RWPE1 (cell line): ENCODE results near the gene BRAF.
"Not testable (repeated sequence)": the region's sequence is repeated elsewhere in the genome, so short reads cannot be mapped to it uniquely, and the experiment has no call there.

Experiments used
- CTCF ChIA-PET: fragments of 350-600 bp; sonication (Branson Sonifier 250); formaldehyde crosslinking; extraction: SDS; loops from one replicate; lab custom pipeline; 2021; lab: Yijun Ruan, JAX
- POLR2A ChIA-PET: fragments of 400-600 bp; formaldehyde crosslinking; extraction: SDS; loops from one replicate; lab custom pipeline; 2020; ENCODE audit warnings: antibody characterized with exemption; ENCODE audit not compliant: low non-redundant PET; lab: Yijun Ruan, JAX
- DNase-seq: peaks from one replicate; pipeline ENCODE4 v3.0.0; 2012; ENCODE audit warnings: low spot score
- H3K27ac ChIP-seq: fragments of 450-650 bp; 2 replicates; pipeline ENCODE4 v1.5.1; 2017
- TF ChIP-seq, protein P1 (sequence below): fragments of 450-650 bp; conservative IDR thresholded peaks from 2 replicates; pipeline ENCODE4 v1.5.1; 2017; ENCODE audit warnings: low read depth, mild to moderate bottlenecking

BRAF gene

GRCh38 chr7:140883378-140883777 lies 41.4 kb downstream of the BRAF start:
- TF ChIP-seq, protein P1, sequence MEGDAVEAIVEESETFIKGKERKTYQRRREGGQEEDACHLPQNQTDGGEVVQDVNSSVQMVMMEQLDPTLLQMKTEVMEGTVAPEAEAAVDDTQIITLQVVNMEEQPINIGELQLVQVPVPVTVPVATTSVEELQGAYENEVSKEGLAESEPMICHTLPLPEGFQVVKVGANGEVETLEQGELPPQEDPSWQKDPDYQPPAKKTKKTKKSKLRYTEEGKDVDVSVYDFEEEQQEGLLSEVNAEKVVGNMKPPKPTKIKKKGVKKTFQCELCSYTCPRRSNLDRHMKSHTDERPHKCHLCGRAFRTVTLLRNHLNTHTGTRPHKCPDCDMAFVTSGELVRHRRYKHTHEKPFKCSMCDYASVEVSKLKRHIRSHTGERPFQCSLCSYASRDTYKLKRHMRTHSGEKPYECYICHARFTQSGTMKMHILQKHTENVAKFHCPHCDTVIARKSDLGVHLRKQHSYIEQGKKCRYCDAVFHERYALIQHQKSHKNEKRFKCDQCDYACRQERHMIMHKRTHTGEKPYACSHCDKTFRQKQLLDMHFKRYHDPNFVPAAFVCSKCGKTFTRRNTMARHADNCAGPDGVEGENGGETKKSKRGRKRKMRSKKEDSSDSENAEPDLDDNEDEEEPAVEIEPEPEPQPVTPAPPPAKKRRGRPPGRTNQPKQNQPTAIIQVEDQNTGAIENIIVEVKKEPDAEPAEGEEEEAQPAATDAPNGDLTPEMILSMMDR = no peak
- H3K27ac ChIP-seq = no peak overlapping the region
- no peak for DNase-seq
- ChIA-PET CTCF (no interaction called here), POLR2A (no interaction called here)

GRCh38 chr7:140882834-140883233 lies 41.9 kb downstream of the BRAF start:
- H3K27ac ChIP-seq, CTCF ChIA-PET, DNase-seq, POLR2A ChIA-PET: not testable (repeated sequence)

DNA sequence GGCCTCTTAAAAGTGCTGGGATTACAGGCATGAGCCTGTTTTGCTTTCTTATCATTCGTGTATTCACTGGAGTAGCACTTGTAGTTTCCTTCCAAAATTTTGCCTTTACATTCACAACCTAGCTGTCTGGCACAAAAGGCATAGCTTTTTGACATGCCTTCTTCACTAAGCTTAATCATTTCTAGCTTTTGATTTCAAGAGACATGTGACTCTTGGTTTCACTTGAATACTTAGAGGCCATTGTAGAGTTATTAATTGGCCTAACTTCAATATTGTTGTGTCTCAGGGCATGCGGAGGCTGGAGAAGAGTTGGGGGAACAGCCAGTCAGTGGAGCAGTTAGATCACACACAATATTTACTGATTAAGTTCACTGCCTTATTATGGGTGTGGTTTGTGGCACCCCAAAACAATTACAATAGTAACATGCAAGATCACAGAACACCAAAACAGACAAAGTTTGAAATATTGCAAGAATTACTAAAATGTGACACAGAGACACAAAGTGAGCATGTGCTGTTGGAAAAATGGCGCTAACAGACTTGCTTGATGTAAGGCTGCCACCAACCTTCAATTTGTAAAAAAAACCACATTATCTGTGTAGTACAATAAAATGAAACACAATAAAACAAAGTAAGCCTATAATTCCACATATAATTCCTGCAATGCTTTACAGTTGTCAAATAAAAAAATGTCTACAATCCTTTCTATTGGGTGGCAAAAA lies 43.1 kb downstream of the BRAF start:
- CTCF ChIA-PET = no interaction called here
- POLR2A ChIA-PET = no interaction called here
- no peak for DNase-seq
- H3K27ac ChIP-seq = no peak overlapping the region
- TF ChIP-seq, protein P1 = no peak

GRCh38 chr7:140877249-140877524 lies 47.5 kb downstream of the BRAF start:
- CTCF ChIA-PET = no interaction called here
- TF ChIP-seq, protein P1 = no peak
- POLR2A ChIA-PET = no interaction called here
- no peak for DNase-seq
- H3K27ac ChIP-seq = no peak overlapping the region

DNA sequence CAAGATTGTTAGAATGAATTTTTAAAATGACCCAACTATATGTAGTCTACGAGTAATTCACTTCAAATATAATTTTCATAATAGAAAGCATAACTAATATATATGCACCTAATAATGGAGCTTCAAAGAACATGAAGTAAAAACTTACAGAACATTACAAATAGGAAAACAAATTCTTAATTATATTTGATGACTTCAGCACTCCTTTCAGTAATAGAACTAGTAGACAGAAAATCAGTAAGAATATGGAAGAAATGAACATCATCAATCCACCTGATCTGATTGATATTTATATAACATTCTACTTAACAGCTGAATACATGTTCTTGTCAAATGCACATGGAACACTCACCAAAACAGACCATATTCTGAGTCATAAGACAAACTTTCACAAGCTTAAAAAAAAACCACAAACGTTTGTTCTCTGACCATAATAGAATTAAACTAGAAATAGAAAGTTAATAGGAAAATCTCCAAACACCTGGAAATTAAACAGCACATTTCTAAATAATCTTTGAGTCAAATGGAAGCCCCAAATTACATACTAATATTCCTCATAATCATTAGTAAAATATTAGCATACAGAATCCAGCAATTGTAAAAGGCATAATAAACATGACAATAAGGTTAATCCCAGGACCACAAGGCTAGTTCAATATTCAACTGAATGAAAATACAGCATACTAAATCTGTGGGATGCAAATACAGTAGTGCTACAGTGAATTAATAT lies 48.0 kb downstream of the BRAF start:
- TF ChIP-seq, protein P1 = no peak
- POLR2A ChIA-PET = no interaction called here
- peak; percentile 6 for DNase-seq
- CTCF ChIA-PET = no interaction called here
- H3K27ac ChIP-seq = no peak overlapping the region

- DNase-seq = no peak
- no peak overlapping the region for H3K27ac ChIP-seq
- ChIA-PET POLR2A (no interaction called here), CTCF (no interaction called here)
- TF ChIP-seq, protein P1 = no peak
These were observed 51.3 kb downstream of the BRAF start for GRCh38 chr7:140873434-140873833.

GRCh38 chr7:140870003-140870402 lies 54.7 kb downstream of the BRAF start:
- TF ChIP-seq, protein P1 = no peak
- CTCF ChIA-PET = no interaction called here
- POLR2A ChIA-PET = no interaction called here
- no peak overlapping the region for H3K27ac ChIP-seq
- no peak for DNase-seq
